Astrocyte of the spinal cord (primary cell): Measurements from ENCODE around the gene UBXN4.

ENCODE experiments used
- DNase-seq: peaks from one replicate; pipeline ENCODE4 v3.0.0; 2011; ENCODE audit warnings: low read depth, low spot score
- H3K4me3 ChIP-seq: 2 replicates; pipeline ENCODE4 v1.5.1; 2011; ENCODE audit warnings: low read depth, mild to moderate bottlenecking, low read length, moderate library complexity
- CTCF ChIP-seq: IDR thresholded peaks from 2 replicates; pipeline ENCODE4 v1.5.1; 2012; ENCODE audit warnings: low read depth, mild to moderate bottlenecking, low read length, inconsistent platforms
- in situ Hi-C: cut with HindIII; loops from 2 replicates; pipeline ENCODE4 v1.10.0; 2017; ENCODE audit warnings: low sequenced_read_pairs

UBXN4 gene

GRCh38 chr2:135762022-135762421, 20.4 kb downstream of the UBXN4 start:
- no peak overlapping the region for H3K4me3 ChIP-seq
- DNase-seq, result no peak
- TF ChIP-seq CTCF, result no peak
- in situ Hi-C loops, result no loop called here

DNA sequence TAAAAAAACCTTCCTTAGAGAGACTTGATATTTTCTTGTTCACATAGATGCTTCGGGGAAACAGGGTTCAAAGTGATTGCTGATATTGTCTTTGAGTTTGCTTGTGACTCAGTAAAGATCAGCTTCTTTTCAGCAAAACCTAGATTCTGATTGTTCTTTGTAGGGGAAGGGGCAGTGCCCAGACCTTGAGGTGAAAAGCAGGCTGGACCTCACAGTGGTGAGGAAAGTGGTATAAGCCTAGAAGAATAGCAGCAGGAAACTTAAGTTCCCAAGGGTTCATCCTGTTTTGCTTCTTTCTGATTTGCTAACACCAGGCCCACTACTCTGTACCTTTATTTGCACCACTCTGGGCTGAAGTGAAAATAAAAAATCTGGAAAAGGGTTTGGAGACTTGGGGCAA, 20.9 kb downstream of the UBXN4 start:
- no peak overlapping the region for H3K4me3 ChIP-seq
- in situ Hi-C loops, result no loop called here
- DNase-seq, result no peak
- no peak for TF ChIP-seq CTCF

- no peak for TF ChIP-seq CTCF
- in situ Hi-C loops, result no loop called here
Measured at GRCh38 chr2:135768863-135769262, 27.2 kb downstream of the UBXN4 start.

DNA sequence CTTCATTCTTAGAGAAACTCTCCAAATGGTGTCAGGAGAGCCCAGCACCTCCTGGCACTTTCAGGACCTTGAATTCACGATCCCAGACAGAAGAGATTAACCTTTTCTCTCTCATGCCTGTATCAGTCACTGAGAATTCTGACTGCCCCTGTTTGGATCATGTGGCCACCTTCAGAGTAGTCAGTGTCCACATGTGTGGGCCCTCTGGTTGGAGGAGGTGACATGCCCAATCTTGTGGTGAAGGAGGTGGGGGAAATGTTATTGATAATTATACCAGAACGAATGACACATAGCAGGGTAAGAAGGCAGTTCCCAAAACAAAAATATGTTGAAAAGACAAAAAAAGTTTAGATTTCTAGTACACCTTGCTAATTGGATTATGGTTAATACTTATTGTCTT, 31.7 kb downstream of the UBXN4 start:
- DNase-seq, result no peak
- in situ Hi-C loops, result no loop called here
- TF ChIP-seq CTCF, result no peak

More at GRCh38 chr2:135768863-135769262, 27.2 kb downstream of the UBXN4 start:
- DNase-seq, result no peak
- H3K4me3 ChIP-seq, result no peak overlapping the region

DNA sequence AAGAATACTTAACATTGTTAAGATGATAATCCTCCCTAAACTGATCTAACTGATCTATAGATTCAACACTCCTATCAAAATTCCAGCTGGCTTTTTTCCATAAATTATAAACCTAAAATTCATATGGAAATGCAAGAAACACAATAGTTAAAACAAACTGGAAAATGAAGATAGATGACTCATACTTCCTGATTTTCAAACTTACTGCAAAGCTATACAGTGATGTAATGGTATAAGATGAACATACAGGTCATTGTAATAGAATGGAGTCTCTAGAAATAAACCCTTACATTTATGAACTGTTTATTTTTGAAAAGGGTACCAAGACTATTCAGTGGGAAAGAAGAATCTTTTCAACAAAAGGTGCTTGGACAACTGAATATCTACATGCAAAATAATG, 32.3 kb downstream of the UBXN4 start:
- DNase-seq, result peak; percentile 55
- in situ Hi-C loops, result no loop called here
- no peak overlapping the region for H3K4me3 ChIP-seq
- TF ChIP-seq CTCF, result no peak

More for the DNA sequence above, 31.7 kb downstream of the UBXN4 start:
- H3K4me3 ChIP-seq, result no peak overlapping the region

DNA sequence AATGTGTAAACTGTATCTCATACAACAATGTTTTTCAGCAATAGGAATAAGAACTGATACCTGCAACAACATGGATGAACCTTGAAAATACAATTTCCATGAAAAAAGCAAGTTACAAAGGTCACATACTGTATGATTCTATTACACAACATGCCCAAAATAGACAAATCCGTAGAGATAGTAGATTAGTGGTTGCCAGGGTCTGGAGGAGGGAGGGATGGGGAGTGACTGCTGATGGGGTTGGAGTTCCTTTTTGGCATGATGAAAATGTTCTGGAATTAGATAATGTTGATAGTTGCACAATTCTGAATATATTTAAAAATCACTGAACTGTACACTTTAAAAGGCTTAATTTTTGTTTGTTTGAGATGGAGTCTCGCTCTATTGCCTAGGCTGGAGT, 33.8 kb downstream of the UBXN4 start:
- in situ Hi-C loops, result no loop called here
- no peak for DNase-seq
- no peak for TF ChIP-seq CTCF
- H3K4me3 ChIP-seq, result no peak overlapping the region

DNA sequence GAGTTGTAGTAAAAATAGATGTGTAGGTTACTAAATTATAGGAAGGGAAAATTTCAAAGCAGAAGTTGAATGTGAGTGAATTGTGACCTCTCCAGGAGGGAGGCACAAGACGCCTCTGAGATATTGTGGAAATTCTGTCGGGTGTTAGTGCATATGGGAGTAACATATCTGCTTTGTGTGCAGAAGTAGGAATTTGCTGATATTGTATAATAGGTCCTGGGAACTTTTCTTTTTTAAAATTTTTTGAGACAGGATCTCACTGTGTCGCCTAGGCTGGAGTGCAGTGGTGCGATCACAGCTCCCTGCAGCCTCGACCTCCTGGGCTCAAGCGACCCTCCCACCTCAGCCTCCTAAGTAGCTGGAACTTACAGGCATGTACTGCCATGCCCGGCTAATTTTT, 34.7 kb downstream of the UBXN4 start:
- in situ Hi-C loops, result no loop called here
- no peak for DNase-seq
- no peak overlapping the region for H3K4me3 ChIP-seq
- no peak for TF ChIP-seq CTCF
